GM12891 (cell line): ENCODE measurements around the gene EBNA1BP2.
"Not testable (repeated sequence)": the region's sequence is repeated elsewhere in the genome, so short reads cannot be mapped to it uniquely, and the experiment has no call there.

Source experiments
- PAX5 ChIP-seq: IDR thresholded peaks from 2 replicates; pipeline ENCODE4 v1.6.1; 2011; ENCODE audit warnings: low read length, moderate library complexity, mild to moderate bottlenecking; ENCODE audit not compliant: insufficient read depth, severe bottlenecking
- POLR2A ChIP-seq: IDR thresholded peaks from 2 replicates; pipeline ENCODE4 v1.6.1; 2011; ENCODE audit warnings: low read depth, low read length, control low read depth
- POLR2AphosphoS5 ChIP-seq: IDR thresholded peaks from 2 replicates; pipeline ENCODE4 v1.6.1; 2011; ENCODE audit warnings: low read depth, low read length, control low read depth
- POU2F2 ChIP-seq: IDR thresholded peaks from 2 replicates; pipeline ENCODE4 v1.6.1; 2011; ENCODE audit warnings: low read depth, mild to moderate bottlenecking, control low read depth, low read length, moderate library complexity
- SPI1 ChIP-seq: IDR thresholded peaks from 2 replicates; pipeline ENCODE4 v1.6.1; 2011; ENCODE audit warnings: low read depth, low read length, control low read depth
- TAF1 ChIP-seq: IDR thresholded peaks from 2 replicates; pipeline ENCODE4 v1.6.1; 2011; ENCODE audit warnings: low read depth, low read length, control low read depth

DNA sequence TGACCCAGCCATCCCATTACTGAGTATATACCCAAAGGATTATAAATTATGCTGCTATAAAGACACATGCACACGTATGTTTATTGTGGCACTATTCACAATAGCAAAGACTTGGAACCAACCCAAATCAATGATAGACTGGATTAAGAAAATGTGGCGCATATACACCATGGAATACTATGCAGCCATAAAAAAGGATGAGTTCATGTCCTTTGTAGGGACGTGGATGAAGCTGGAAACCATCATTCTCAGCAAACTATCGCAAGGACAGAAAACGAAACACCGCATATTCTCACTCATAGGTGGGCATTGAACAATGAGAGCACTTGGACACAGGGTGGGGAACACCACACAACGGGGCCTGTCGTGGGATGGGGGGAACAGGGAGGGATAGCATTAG, 36.2 kb upstream of the EBNA1BP2 start:
- not testable (repeated sequence) for TF ChIP-seq POLR2AphosphoS5, POLR2A, SPI1, TAF1, POU2F2, PAX5
